H1 (cell line): ENCODE results near the gene C20orf144. TPM values are rescaled to one million over a fixed set of nuclear protein-coding genes. Genes with fewer than 3 reads are reported as not detected.

Experiments used
- CHD7 ChIP-seq: fragments of 300-600 bp; sonication (generic); IDR thresholded peaks from 2 replicates; pipeline ENCODE4 v1.7.1; 2012; ENCODE audit warnings: low read length, moderate library complexity, mild to moderate bottlenecking, inconsistent platforms; ENCODE audit not compliant: insufficient replicate concordance
- polyA plus RNA-seq, 7 experiments: library from polyadenylated mRNA; depleted of rRNA in 3 of 7; stranded (reverse) in 5 of 7; unstranded in 2 of 7; fragments of >200 nt in 5 of 7; fragments of 200-250 nt in 2 of 7; gene quantifications; 1 replicate in 5 of 7; 2 replicates in 1 of 7; 4 replicates in 1 of 7; pipeline versions ENCODE4 v1.2.1 to v1.2.3, GENCODE V29; 2011 to 2013; ENCODE audit warnings: missing spikeins in 2 of 7, mixed read lengths in 2 of 7
- total RNA-seq: library from RNA; stranded (reverse); fragmentation: NEBNext Ultra II Directional; extraction: Animal tissue kit (Norgen Biotek cat#: 25700); gene quantifications from 2 replicates; pipeline ENCODE4 v1.2.1, GENCODE V29; 2021

The C20orf144 gene
- total and polyA plus RNA-seq, 2 of the 8 experiments (the other 6 are each of a cell fraction or from before 2014, with no cell fraction given), result 0.21 to 0.24 TPM

DNA sequence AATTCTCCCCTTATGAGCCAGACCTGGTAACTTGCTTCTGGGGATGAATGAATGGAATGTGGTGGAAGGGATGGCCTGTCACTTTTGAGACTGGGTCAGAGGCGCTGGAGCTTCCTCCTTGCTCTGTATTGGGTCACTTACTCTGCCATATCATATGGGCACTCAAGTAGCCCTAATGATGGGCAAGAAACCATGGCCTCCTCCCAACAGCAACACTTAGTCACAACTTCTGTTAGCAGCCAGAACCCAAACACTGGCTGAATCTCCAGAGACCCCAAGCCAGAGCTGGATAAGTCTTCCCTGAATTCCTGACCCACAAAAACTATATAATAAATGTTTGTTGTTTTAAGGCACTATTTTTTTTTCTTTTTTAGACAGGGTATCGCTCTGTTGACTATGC is 18.6 kb downstream of the C20orf144 start (continued):
- TF ChIP-seq CHD7, result no peak
